ENCODE results near the gene GSDME.

- TF ChIP-seq CTCF (optimal IDR thresholded peaks at IDR 0.05 in 1 of 3, IDR thresholded peaks at IDR 0.05 in 1 of 3, conservative IDR thresholded peaks at IDR 0.05 in 1 of 3; ENCODE audit: extremely low read depth in 1 of 3, insufficient read depth in 2 of 3, low read length in 3 of 3) = no peak
- no peak for TF ChIP-seq EZH2 (IDR thresholded peaks at IDR 0.05; ENCODE audit: low read length)
Observed at GRCh38 chr7:24700521-24701260, 56.6 kb downstream of the GSDME start.

Measured in keratinocyte (primary cell).